HEK293 (cell line): ENCODE measurements around the gene RACK1.

Source experiments
- CTCF ChIA-PET: fragments of 350-600 bp; formaldehyde crosslinking; extraction: SDS; loops from one replicate; lab custom pipeline; 2021; ENCODE audit warnings: antibody characterized with exemption; lab: Yijun Ruan, JAX
- POLR2A ChIA-PET: fragments of 300-600 bp; formaldehyde crosslinking; extraction: SDS; loops from one replicate; lab custom pipeline; 2020; ENCODE audit warnings: antibody characterized with exemption, inconsistent platforms; lab: Yijun Ruan, JAX
- H3K27ac ChIP-seq: fragments of 200-500 bp; sonication (Bioruptor generic); 2 replicates; pipeline ENCODE4 v1.5.1; 2014; ENCODE audit warnings: low read depth, low read length, control low read depth, inconsistent platforms; ENCODE audit errors: extremely low read depth
- H3K36me3 ChIP-seq, 2 experiments: fragments of 200-500 bp in 1 of 2; sonication (Bioruptor generic) in 1 of 2; 1 replicate in 1 of 2; 2 replicates in 1 of 2; pipeline ENCODE4 v1.5.1; 2014 to 2017; ENCODE audit warnings: inconsistent platforms in 2 of 2, low read length in 2 of 2; ENCODE audit not compliant: control insufficient read depth in 2 of 2, insufficient read depth in 1 of 2
- H3K4me1 ChIP-seq: fragments of 200-500 bp; sonication (Bioruptor generic); 2 replicates; pipeline ENCODE4 v1.5.1; 2014; ENCODE audit warnings: mild to moderate bottlenecking, low read length, inconsistent platforms; ENCODE audit not compliant: control insufficient read depth, insufficient read depth
- H3K4me3 ChIP-seq: 2 replicates; pipeline ENCODE4 v1.5.1; 2011; ENCODE audit warnings: low read depth, mild to moderate bottlenecking, control low read depth, low read length, moderate library complexity
- H3K9me3 ChIP-seq: fragments of 200-500 bp; sonication (Bioruptor generic); 2 replicates; pipeline ENCODE4 v1.5.1; 2014; ENCODE audit warnings: low read depth, low read length, inconsistent platforms; ENCODE audit not compliant: control insufficient read depth, insufficient read depth
- GLIS1 ChIP-seq: fragments of 450-650 bp; formaldehyde crosslinking; IDR thresholded peaks from 2 replicates; pipeline ENCODE4 v1.5.1; 2016; ENCODE audit warnings: missing biosample characterization, missing genetic modification characterization
- HOXC10 ChIP-seq: sonication (generic); formaldehyde crosslinking; IDR thresholded peaks from 2 replicates; pipeline ENCODE4 v1.8.1; 2023; ENCODE audit warnings: mild to moderate bottlenecking, missing genetic modification reagents
- KLF1 ChIP-seq: fragments of 450-650 bp; formaldehyde crosslinking; IDR thresholded peaks from 2 replicates; pipeline ENCODE4 v1.5.1; 2016; ENCODE audit warnings: missing biosample characterization, missing genetic modification characterization
- PATZ1 ChIP-seq: fragments of 450-650 bp; formaldehyde crosslinking; IDR thresholded peaks from 2 replicates; pipeline ENCODE4 v1.5.1; 2016; ENCODE audit warnings: missing biosample characterization, missing genetic modification characterization
- PRDM1 ChIP-seq: fragments of 450-650 bp; formaldehyde crosslinking; IDR thresholded peaks from 2 replicates; pipeline ENCODE4; 2016; ENCODE audit warnings: missing biosample characterization, missing genetic modification characterization
- PRDM2 ChIP-seq: fragments of 450-650 bp; formaldehyde crosslinking; IDR thresholded peaks from 2 replicates; pipeline ENCODE4 v1.5.1; 2016; ENCODE audit warnings: missing biosample characterization, missing genetic modification characterization, borderline replicate concordance
- SP3 ChIP-seq: fragments of 450-650 bp; formaldehyde crosslinking; IDR thresholded peaks from 2 replicates; pipeline ENCODE4 v1.5.1; 2016; ENCODE audit warnings: missing biosample characterization, missing genetic modification characterization
- YY1 ChIP-seq: fragments of 450-650 bp; formaldehyde crosslinking; IDR thresholded peaks from 2 replicates; pipeline ENCODE4 v1.5.1; 2018; ENCODE audit warnings: missing biosample characterization, missing genetic modification characterization
- ZBTB20 ChIP-seq: fragments of 450-650 bp; formaldehyde crosslinking; IDR thresholded peaks from 2 replicates; pipeline ENCODE4 v1.5.1; 2016; ENCODE audit warnings: missing biosample characterization, missing genetic modification characterization
- ZFP37 ChIP-seq: fragments of 450-650 bp; formaldehyde crosslinking; IDR thresholded peaks from 2 replicates; pipeline ENCODE4 v1.5.1; 2016; ENCODE audit warnings: missing biosample characterization, missing genetic modification characterization
- ZNF132 ChIP-seq: fragments of 450-650 bp; formaldehyde crosslinking; IDR thresholded peaks from 2 replicates; pipeline ENCODE4 v1.5.1; 2017; ENCODE audit warnings: missing biosample characterization, missing genetic modification characterization, borderline replicate concordance
- ZNF335 ChIP-seq: fragments of 450-650 bp; formaldehyde crosslinking; conservative IDR thresholded peaks from 2 replicates; pipeline ENCODE4 v1.5.1; 2016; ENCODE audit warnings: missing biosample characterization, missing genetic modification characterization
- ZNF398 ChIP-seq: fragments of 450-650 bp; formaldehyde crosslinking; IDR thresholded peaks from 2 replicates; pipeline ENCODE4 v1.5.1; 2017; ENCODE audit warnings: missing biosample characterization, missing genetic modification characterization
- ZNF664 ChIP-seq: fragments of 450-650 bp; formaldehyde crosslinking; IDR thresholded peaks from 2 replicates; pipeline ENCODE4 v1.5.1; 2016; ENCODE audit warnings: missing biosample characterization, missing genetic modification characterization
- TF ChIP-seq, protein P1 (sequence below): fragments of 450-650 bp; formaldehyde crosslinking; IDR thresholded peaks from 2 replicates; pipeline ENCODE4 v1.5.1; 2016; ENCODE audit warnings: missing biosample characterization, missing genetic modification characterization, low read depth
- TF ChIP-seq, protein P2 (sequence below): fragments of 450-650 bp; formaldehyde crosslinking; IDR thresholded peaks from 2 replicates; pipeline ENCODE4 v1.5.1; 2017; ENCODE audit warnings: missing biosample characterization, mild to moderate bottlenecking, missing genetic modification characterization, moderate library complexity
- TF ChIP-seq, protein P3 (sequence below): fragments of 450-650 bp; formaldehyde crosslinking; IDR thresholded peaks from 2 replicates; pipeline ENCODE4 v1.5.1; 2016; ENCODE audit warnings: missing biosample characterization, missing genetic modification characterization

Gene RACK1

GRCh38 chr5:181204826-181205760 lies 38.6 kb downstream of the RACK1 start, which contains the start of gene TRIM7 (continued):
- TF ChIP-seq PRDM2 (tag by site-specific recombination): no peak

DNA sequence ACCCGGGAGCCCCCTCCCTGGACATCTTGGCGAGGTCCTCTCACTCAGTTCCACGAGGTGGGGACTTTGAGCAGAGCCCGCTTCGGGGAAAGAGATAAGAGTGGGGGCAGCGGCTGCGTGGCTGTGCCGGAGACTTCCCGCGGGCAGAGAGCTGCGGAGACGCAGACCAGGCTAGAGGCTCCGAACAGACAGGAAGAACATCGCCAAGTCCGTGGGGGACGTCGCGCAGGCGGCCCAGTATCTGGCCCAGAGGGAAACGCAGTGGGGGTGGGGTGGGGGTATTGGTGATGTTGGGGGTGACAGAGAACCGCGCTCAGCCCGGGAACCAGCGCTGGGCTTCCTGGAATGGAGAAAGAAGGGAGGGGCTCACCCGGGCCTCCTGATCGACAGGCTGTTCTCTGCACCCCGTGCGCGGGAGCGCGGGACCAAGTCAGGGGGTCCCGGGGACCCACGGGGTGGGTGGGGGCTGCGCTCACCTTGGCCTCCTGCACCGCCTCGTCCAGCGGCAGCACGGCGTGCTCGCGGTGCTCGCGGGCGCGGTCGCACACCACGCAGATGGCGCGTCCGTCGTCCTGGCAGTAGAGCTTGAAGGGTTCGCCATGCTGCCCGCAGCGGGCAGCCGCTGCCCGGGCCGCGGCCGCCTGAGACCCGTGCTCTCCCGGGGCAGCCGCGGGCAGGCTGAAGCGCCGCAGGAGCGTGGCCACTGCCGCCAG lies 39.4 kb downstream of the RACK1 start:
- Histone ChIP-seq H3K4me3 (peak overlapping the region; percentile 46), H3K27ac (peak overlapping the region; percentile 24; the same call in 1 of the 2 replicates), H3K4me1 (no peaks in the 10 kb centered on the region), H3K9me3 (no peaks in the 10 kb centered on the region), H3K36me3 (no peaks in the 10 kb centered on the region)
- CTCF ChIA-PET: interaction anchor here (3.6 kb wide), 1 partner anchor 13 kb away, joined by 12 read pairs; no protein-coding TSS in a partner anchor
- POLR2A ChIA-PET: interaction anchor here (1.0 to 5.5 kb wide), 3 partner anchors 12 to 31 kb away, joined by 3 to 86 read pairs (median 6); partner anchors contain the start of gene TRIM41
- TF ChIP-seq YY1 (tag by site-specific recombination) (0 out of 2 replicates have a peak, but pooled peaks have one; percentile 7), ZFP37 (tag by site-specific recombination) (peak; percentile 59; the same call in 1 of the 2 replicates), ZBTB20 (tag by site-specific recombination) (peak; percentile 97), ZNF335 (peak; percentile 77), PATZ1 (tag by site-specific recombination) (peak; percentile 66; the same call in 1 of the 2 replicates), ZNF664 (no peak), PRDM1 (tag by site-specific recombination) (no peak), ZNF398 (peak; percentile 79; the same call in 1 of the 2 replicates), ZNF132 (tag by site-specific recombination) (no peak), SP3 (0 out of 2 replicates have a peak, but pooled peaks have one; percentile 15), HOXC10 (no peak), GLIS1 (tag by site-specific recombination) (peak; percentile 55), KLF1 (tag by site-specific recombination) (0 out of 2 replicates have a peak, but pooled peaks have one; percentile 3)
- TF ChIP-seq, protein P1, sequence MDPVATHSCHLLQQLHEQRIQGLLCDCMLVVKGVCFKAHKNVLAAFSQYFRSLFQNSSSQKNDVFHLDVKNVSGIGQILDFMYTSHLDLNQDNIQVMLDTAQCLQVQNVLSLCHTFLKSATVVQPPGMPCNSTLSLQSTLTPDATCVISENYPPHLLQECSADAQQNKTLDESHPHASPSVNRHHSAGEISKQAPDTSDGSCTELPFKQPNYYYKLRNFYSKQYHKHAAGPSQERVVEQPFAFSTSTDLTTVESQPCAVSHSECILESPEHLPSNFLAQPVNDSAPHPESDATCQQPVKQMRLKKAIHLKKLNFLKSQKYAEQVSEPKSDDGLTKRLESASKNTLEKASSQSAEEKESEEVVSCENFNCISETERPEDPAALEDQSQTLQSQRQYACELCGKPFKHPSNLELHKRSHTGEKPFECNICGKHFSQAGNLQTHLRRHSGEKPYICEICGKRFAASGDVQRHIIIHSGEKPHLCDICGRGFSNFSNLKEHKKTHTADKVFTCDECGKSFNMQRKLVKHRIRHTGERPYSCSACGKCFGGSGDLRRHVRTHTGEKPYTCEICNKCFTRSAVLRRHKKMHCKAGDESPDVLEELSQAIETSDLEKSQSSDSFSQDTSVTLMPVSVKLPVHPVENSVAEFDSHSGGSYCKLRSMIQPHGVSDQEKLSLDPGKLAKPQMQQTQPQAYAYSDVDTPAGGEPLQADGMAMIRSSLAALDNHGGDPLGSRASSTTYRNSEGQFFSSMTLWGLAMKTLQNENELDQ: no peak
- TF ChIP-seq, protein P2, sequence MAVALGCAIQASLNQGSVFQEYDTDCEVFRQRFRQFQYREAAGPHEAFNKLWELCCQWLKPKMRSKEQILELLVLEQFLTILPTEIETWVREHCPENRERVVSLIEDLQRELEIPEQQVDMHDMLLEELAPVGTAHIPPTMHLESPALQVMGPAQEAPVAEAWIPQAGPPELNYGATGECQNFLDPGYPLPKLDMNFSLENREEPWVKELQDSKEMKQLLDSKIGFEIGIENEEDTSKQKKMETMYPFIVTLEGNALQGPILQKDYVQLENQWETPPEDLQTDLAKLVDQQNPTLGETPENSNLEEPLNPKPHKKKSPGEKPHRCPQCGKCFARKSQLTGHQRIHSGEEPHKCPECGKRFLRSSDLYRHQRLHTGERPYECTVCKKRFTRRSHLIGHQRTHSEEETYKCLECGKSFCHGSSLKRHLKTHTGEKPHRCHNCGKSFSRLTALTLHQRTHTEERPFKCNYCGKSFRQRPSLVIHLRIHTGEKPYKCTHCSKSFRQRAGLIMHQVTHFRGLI (tag by site-specific recombination): no peak
- TF ChIP-seq, protein P3, sequence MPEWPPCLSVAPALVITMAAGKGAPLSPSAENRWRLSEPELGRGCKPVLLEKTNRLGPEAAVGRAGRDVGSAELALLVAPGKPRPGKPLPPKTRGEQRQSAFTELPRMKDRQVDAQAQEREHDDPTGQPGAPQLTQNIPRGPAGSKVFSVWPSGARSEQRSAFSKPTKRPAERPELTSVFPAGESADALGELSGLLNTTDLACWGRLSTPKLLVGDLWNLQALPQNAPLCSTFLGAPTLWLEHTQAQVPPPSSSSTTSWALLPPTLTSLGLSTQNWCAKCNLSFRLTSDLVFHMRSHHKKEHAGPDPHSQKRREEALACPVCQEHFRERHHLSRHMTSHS: no peak
